IMR-90 (cell line): ENCODE data around the gene GRID1. TPM values are rescaled to one million over a fixed set of nuclear protein-coding genes. Genes with fewer than 3 reads are reported as not detected.
A peak's percentile ranks its signal among the peaks of the same experiment; 100 is the strongest.

Experiments
- ATAC-seq: fragments of 200-7000 bp; cut with Tn5 transposase; 2 replicates; pipeline ENCODE4 v1.9.1; 2020; ENCODE audit warnings: low read depth, mild to moderate bottlenecking, moderate library complexity
- BruUV-seq: library from RNA; stranded (reverse); fragments of 400-500 nt; replicated peaks from 2 replicates; lab custom pipeline; 2021; lab: Mats Ljungman, UMichigan
- CTCF ChIA-PET: fragments of 300-600 bp; formaldehyde crosslinking; extraction: SDS; loops from one replicate; lab custom pipeline; 2021; ENCODE audit warnings: antibody characterized with exemption; lab: Yijun Ruan, JAX
- POLR2A ChIA-PET: fragments of 300-600 bp; sonication (Branson Sonifier 250); formaldehyde crosslinking; loops from one replicate; lab custom pipeline; 2022; ENCODE audit warnings: antibody characterized with exemption; ENCODE audit not compliant: unreplicated experiment; lab: Charles Lee
- DNase-seq: peaks from one replicate; pipeline ENCODE4 v3.0.0; 2013
- H2AFZ ChIP-seq: replicated peaks from 2 replicates; pipeline ENCODE3; 2013; ENCODE audit warnings: low read length, mild to moderate bottlenecking; ENCODE audit not compliant: poor library complexity
- H2AK5ac ChIP-seq: 2 replicates; pipeline ENCODE4 v1.6.1; 2013; ENCODE audit warnings: low read depth, low read length, inconsistent platforms
- H2AK9ac ChIP-seq: replicated peaks from 2 replicates; pipeline ENCODE3; 2013; ENCODE audit warnings: mild to moderate bottlenecking, low read depth, low read length, moderate library complexity; ENCODE audit not compliant: poor library complexity
- H2BK120ac ChIP-seq: 2 replicates; pipeline ENCODE4 v1.6.1; 2013; ENCODE audit warnings: low read depth, low read length, inconsistent platforms
- H2BK15ac ChIP-seq: 3 replicates; pipeline ENCODE4 v1.6.1; 2013; ENCODE audit warnings: low read depth, low read length, inconsistent platforms
- H2BK20ac ChIP-seq: 2 replicates; pipeline ENCODE4 v1.6.1; 2013; ENCODE audit warnings: low read depth, mild to moderate bottlenecking, inconsistent platforms, low read length, moderate library complexity
- H2BK5ac ChIP-seq: 2 replicates; pipeline ENCODE4 v1.6.1; 2013; ENCODE audit warnings: mild to moderate bottlenecking, low read depth, low read length, inconsistent platforms; ENCODE audit not compliant: poor library complexity, severe bottlenecking
- H3K14ac ChIP-seq: replicated peaks from 2 replicates; pipeline ENCODE4 v1.6.1; 2013; ENCODE audit warnings: low read depth, low read length, inconsistent platforms
- H3K18ac ChIP-seq: 2 replicates; pipeline ENCODE4 v1.6.1; 2013; ENCODE audit warnings: low read depth, low read length, control low read depth
- H3K23ac ChIP-seq: 2 replicates; pipeline ENCODE4 v1.6.1; 2013; ENCODE audit warnings: low read depth, low read length, inconsistent platforms
- H3K27ac ChIP-seq: 2 replicates; pipeline ENCODE4 v1.5.1; 2013; ENCODE audit warnings: mild to moderate bottlenecking, control low read depth, low read length; ENCODE audit not compliant: insufficient read depth
- H3K27me3 ChIP-seq: 2 replicates; pipeline ENCODE4 v1.6.1; 2013; ENCODE audit warnings: low read length; ENCODE audit not compliant: control insufficient read depth, insufficient read depth
- H3K36me3 ChIP-seq: 2 replicates; pipeline ENCODE4 v1.6.1; 2013; ENCODE audit warnings: low read length, mixed read lengths; ENCODE audit not compliant: control insufficient read depth, insufficient read depth
- H3K4ac ChIP-seq: 2 replicates; pipeline ENCODE4 v1.6.1; 2013; ENCODE audit warnings: low read depth, low read length, inconsistent platforms
- H3K4me1 ChIP-seq: 2 replicates; pipeline ENCODE4 v1.6.1; 2013; ENCODE audit warnings: low read length, mixed read lengths; ENCODE audit not compliant: control insufficient read depth, insufficient read depth
- H3K4me2 ChIP-seq: 2 replicates; pipeline ENCODE4 v1.6.1; 2013; ENCODE audit warnings: low read depth, mild to moderate bottlenecking, control low read depth, low read length, moderate library complexity
- H3K4me3 ChIP-seq: 2 replicates; pipeline ENCODE4 v1.5.1; 2013; ENCODE audit warnings: low read depth, mild to moderate bottlenecking, control low read depth, low read length, moderate library complexity; ENCODE audit not compliant: insufficient read depth
- H3K56ac ChIP-seq: 2 replicates; pipeline ENCODE4 v1.6.1; 2013; ENCODE audit warnings: low read length, inconsistent platforms; ENCODE audit not compliant: insufficient read depth; ENCODE audit errors: extremely low read depth
- H3K79me1 ChIP-seq, 2 experiments: 2 replicates each; pipeline ENCODE4 v1.6.1; 2013; ENCODE audit warnings: low read length in 2 of 2, inconsistent platforms in 1 of 2, low read depth in 1 of 2
- H3K9ac ChIP-seq: 2 replicates; pipeline ENCODE4 v1.6.1; 2013; ENCODE audit warnings: low read depth, low read length, control low read depth
- H3K9me1 ChIP-seq: 2 replicates; pipeline ENCODE4 v1.6.1; 2013; ENCODE audit warnings: low read length, inconsistent platforms; ENCODE audit not compliant: insufficient read depth
- H3K9me3 ChIP-seq: 2 replicates; pipeline ENCODE4 v1.6.1; 2013; ENCODE audit warnings: low read length; ENCODE audit not compliant: control insufficient read depth, insufficient read depth
- H4K20me1 ChIP-seq: 2 replicates; pipeline ENCODE4 v1.6.1; 2013; ENCODE audit warnings: low read length, inconsistent platforms; ENCODE audit not compliant: insufficient read depth
- H4K5ac ChIP-seq: 2 replicates; pipeline ENCODE4 v1.6.1; 2013; ENCODE audit warnings: mild to moderate bottlenecking, low read depth, low read length, control low read depth
- H4K8ac ChIP-seq, 2 experiments: 2 replicates each; pipeline ENCODE4 v1.6.1; 2013; ENCODE audit warnings: low read depth in 2 of 2, low read length in 2 of 2, control low read depth in 1 of 2, inconsistent platforms in 1 of 2
- H4K91ac ChIP-seq: 2 replicates; pipeline ENCODE4 v1.6.1; 2013; ENCODE audit warnings: low read depth, low read length, inconsistent platforms; ENCODE audit not compliant: insufficient read depth
- BHLHE40 ChIP-seq: fragments of 150-350 bp; IDR thresholded peaks from 2 replicates; pipeline ENCODE4 v1.6.1; 2016; ENCODE audit warnings: mild to moderate bottlenecking, low read depth, low read length
- CEBPB ChIP-seq: IDR thresholded peaks from 2 replicates; pipeline ENCODE4 v1.6.1; 2012; ENCODE audit warnings: low read depth, low read length, improper control_type of control experiment
- CHD1 ChIP-seq: IDR thresholded peaks from 2 replicates; pipeline ENCODE4 v1.6.1; 2012; ENCODE audit warnings: low read depth, low read length, improper control_type of control experiment
- ELK1 ChIP-seq: fragments of 150-350 bp; IDR thresholded peaks from 2 replicates; pipeline ENCODE4 v1.6.1; 2016; ENCODE audit warnings: low read depth, mild to moderate bottlenecking, low read length, moderate library complexity, borderline replicate concordance
- FOS ChIP-seq: fragments of 150-350 bp; IDR thresholded peaks from 2 replicates; pipeline ENCODE4 v1.6.1; 2016; ENCODE audit warnings: low read depth, low read length
- MAFK ChIP-seq: IDR thresholded peaks from 2 replicates; pipeline ENCODE4 v1.6.1; 2012; ENCODE audit warnings: low read depth, low read length, improper control_type of control experiment
- MXI1 ChIP-seq: IDR thresholded peaks from 2 replicates; pipeline ENCODE4 v1.6.1; 2012; ENCODE audit warnings: low read depth, mild to moderate bottlenecking, low read length, moderate library complexity, borderline replicate concordance
- NFE2L2 ChIP-seq: fragments of 150-350 bp; IDR thresholded peaks from 2 replicates; pipeline ENCODE4 v1.6.1; 2016; ENCODE audit warnings: low read depth, mild to moderate bottlenecking, low read length
- POLR2A ChIP-seq: IDR thresholded peaks from 2 replicates; pipeline ENCODE4 v1.6.1; 2012; ENCODE audit warnings: mild to moderate bottlenecking, low read depth, low read length
- RAD21 ChIP-seq: IDR thresholded peaks from 2 replicates; pipeline ENCODE4 v1.6.1; 2012; ENCODE audit warnings: low read length, improper control_type of control experiment
- RFX5 ChIP-seq: IDR thresholded peaks from 2 replicates; pipeline ENCODE4 v1.8.0; 2012; ENCODE audit warnings: low read depth, mild to moderate bottlenecking, low read length, moderate library complexity
- SMC3 ChIP-seq: fragments of 150-350 bp; IDR thresholded peaks from 2 replicates; pipeline ENCODE4 v1.6.1; 2016; ENCODE audit warnings: low read depth, mild to moderate bottlenecking, antibody characterized with exemption, low read length, moderate library complexity
- WGBS, 2 experiments: methylation state at CpG; one replicate each; pipeline versions ENCODE4 v1.1.5 to v1.1.7; 2013; ENCODE audit warnings: missing lambda C conversion rate in 2 of 2; ENCODE audit not compliant: insufficient read length in 1 of 2; ENCODE audit errors: extremely low coverage in 2 of 2; 5-methylcytosine and 5-hydroxymethylcytosine counted together
- dilution Hi-C: fragments of 300-500 bp; cut with HindIII; formaldehyde crosslinking; loops from one replicate; pipeline ENCODE4 v1.14.3; 2018; ENCODE audit warnings: low sequenced_read_pairs; ENCODE audit not compliant: unreplicated experiment
- in situ Hi-C: fragments of 300-500 bp; cut with MboI; formaldehyde crosslinking; loops from 3 replicates; pipeline ENCODE4 v1.14.3; 2019; ENCODE audit warnings: low sequenced_read_pairs, inconsistent platforms, mixed read lengths
- intact Hi-C: fragments of 100-400 bp; cut with micrococcal nuclease; formaldehyde crosslinking; loops from 2 replicates; pipeline ENCODE4 v1.10.0; 2022
- polyA plus RNA-seq, 3 experiments: library from polyadenylated mRNA; depleted of rRNA; stranded (reverse); fragments of >200 nt; gene quantifications; 2 replicates each; pipeline ENCODE4 v1.2.3, GENCODE V29; 2012; ENCODE audit warnings: low replicate concordance in 1 of 3
- total RNA-seq: library from RNA; depleted of rRNA; stranded (reverse); fragments of >200 nt; gene quantifications from 2 replicates; pipeline ENCODE4 v1.2.3, GENCODE V29; 2012
- TF ChIP-seq, protein P1 (sequence below): conservative IDR thresholded peaks from 2 replicates; pipeline ENCODE4 v1.5.1; 2012; ENCODE audit warnings: mild to moderate bottlenecking, low read depth, low read length, improper control_type of control experiment
- TF ChIP-seq, protein P2 (sequence below): fragments of 150-350 bp; IDR thresholded peaks from 2 replicates; pipeline ENCODE4 v1.6.1; 2017; ENCODE audit warnings: mild to moderate bottlenecking, antibody characterized with exemption, low read length, low read depth

The GRID1 gene
- total and polyA plus RNA-seq, 2 of the 4 experiments (the other 2 are of a cell fraction), result not detected

- Histone ChIP-seq H3K27me3 (peaks cover 20% of the 10 kb centered on the region), H3K18ac (no peak overlapping the region), H3K9me3 (no peaks in the 10 kb centered on the region), H4K91ac (no peak overlapping the region), H3K4ac (no peak overlapping the region), H2BK15ac (no peak overlapping the region), H3K9me1 (no peaks in the 10 kb centered on the region), H2BK20ac (no peak overlapping the region), H3K4me3 (no peak overlapping the region), H2AK9ac (no peak overlapping the region), H3K56ac (no peak overlapping the region), H3K36me3 (no peaks in the 10 kb centered on the region), H2BK5ac (no peak overlapping the region), H3K4me1 (no peaks in the 10 kb centered on the region), H3K4me2 (no peak overlapping the region), H4K20me1 (no peaks in the 10 kb centered on the region), H4K5ac (no peak overlapping the region), H2AK5ac (no peak overlapping the region), H3K14ac (no peak overlapping the region), H4K8ac (no peak overlapping the region), H3K9ac (no peak overlapping the region), H3K23ac (no peak overlapping the region), H2BK120ac (no peak overlapping the region), H3K27ac (no peak overlapping the region), H2AFZ (peak overlapping the region; percentile 14), H3K79me1 (no peaks in the 10 kb centered on the region)
- whole genome bisulfite sequencing, 2 experiments, result 73% methylated on average over 19 of the region's 23 CpGs; no CpG with 5 or more reads in 1 of the 2 experiments
- intact Hi-C loops (loop anchor here (1.0 kb wide), 1 partner anchor 29 kb away; no protein-coding TSS in a partner anchor), in situ Hi-C loops (no loop called here), dilution Hi-C loops (no loop called here)
- ChIA-PET POLR2A (no interaction called here), CTCF (interaction anchor here (1.0 kb wide), 1 partner anchor 20 kb away, joined by 3 read pairs; no protein-coding TSS in a partner anchor)
- no TSS peak for BruUV-seq
- peak; percentile 72 for ATAC-seq
- TF ChIP-seq CEBPB (no peak), MAFK (no peak), RFX5 (no peak), ELK1 (no peak), NFE2L2 (no peak), CHD1 (no peak), RAD21 (0 out of 2 replicates have a peak, but pooled peaks have one; percentile 9), SMC3 (no peak), BHLHE40 (no peak), FOS (no peak), MXI1 (no peak), POLR2A (no peak)
- TF ChIP-seq, protein P1, sequence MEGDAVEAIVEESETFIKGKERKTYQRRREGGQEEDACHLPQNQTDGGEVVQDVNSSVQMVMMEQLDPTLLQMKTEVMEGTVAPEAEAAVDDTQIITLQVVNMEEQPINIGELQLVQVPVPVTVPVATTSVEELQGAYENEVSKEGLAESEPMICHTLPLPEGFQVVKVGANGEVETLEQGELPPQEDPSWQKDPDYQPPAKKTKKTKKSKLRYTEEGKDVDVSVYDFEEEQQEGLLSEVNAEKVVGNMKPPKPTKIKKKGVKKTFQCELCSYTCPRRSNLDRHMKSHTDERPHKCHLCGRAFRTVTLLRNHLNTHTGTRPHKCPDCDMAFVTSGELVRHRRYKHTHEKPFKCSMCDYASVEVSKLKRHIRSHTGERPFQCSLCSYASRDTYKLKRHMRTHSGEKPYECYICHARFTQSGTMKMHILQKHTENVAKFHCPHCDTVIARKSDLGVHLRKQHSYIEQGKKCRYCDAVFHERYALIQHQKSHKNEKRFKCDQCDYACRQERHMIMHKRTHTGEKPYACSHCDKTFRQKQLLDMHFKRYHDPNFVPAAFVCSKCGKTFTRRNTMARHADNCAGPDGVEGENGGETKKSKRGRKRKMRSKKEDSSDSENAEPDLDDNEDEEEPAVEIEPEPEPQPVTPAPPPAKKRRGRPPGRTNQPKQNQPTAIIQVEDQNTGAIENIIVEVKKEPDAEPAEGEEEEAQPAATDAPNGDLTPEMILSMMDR, result peak; percentile 21; the same call in 1 of the 2 replicates
- TF ChIP-seq, protein P2, sequence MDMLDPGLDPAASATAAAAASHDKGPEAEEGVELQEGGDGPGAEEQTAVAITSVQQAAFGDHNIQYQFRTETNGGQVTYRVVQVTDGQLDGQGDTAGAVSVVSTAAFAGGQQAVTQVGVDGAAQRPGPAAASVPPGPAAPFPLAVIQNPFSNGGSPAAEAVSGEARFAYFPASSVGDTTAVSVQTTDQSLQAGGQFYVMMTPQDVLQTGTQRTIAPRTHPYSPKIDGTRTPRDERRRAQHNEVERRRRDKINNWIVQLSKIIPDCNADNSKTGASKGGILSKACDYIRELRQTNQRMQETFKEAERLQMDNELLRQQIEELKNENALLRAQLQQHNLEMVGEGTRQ, result no peak
- DNase-seq, result no peak
Observed at GRCh38 chr10:86348321-86349210, 18.0 kb downstream of the GRID1 start.
